Parathyroid adenoma (tissue), 2 donors: ENCODE measurements around the gene BMP7.

Experiments
- H2AFZ ChIP-seq: fragments of 300-600 bp; sonication (generic); one replicate; pipeline ENCODE4 v1.7.0; 2017; ENCODE audit warnings: antibody characterized with exemption, mild to moderate bottlenecking
- H3K27ac ChIP-seq: fragments of 300-600 bp; sonication (generic); one replicate; pipeline ENCODE4 v1.7.0; 2017
- H3K27me3 ChIP-seq: fragments of 300-600 bp; sonication (generic); one replicate; pipeline ENCODE4 v1.7.0; 2017; ENCODE audit warnings: low read length; ENCODE audit not compliant: control insufficient read depth, insufficient read depth
- H3K36me3 ChIP-seq: fragments of 300-600 bp; sonication (generic); one replicate; pipeline ENCODE4 v1.7.0; 2017; ENCODE audit warnings: low read length; ENCODE audit not compliant: control insufficient read depth, insufficient read depth
- H3K4me1 ChIP-seq: fragments of 300-600 bp; sonication (generic); one replicate; pipeline ENCODE4 v1.7.0; 2017; ENCODE audit warnings: control low read depth
- H3K4me2 ChIP-seq: fragments of 300-600 bp; sonication (generic); one replicate; pipeline ENCODE4 v1.7.0; 2017; ENCODE audit warnings: low read length
- H3K4me3 ChIP-seq: fragments of 300-600 bp; sonication (generic); one replicate; pipeline ENCODE4 v1.7.0; 2017; ENCODE audit warnings: low read depth, low read length
- H3K79me2 ChIP-seq: fragments of 300-600 bp; sonication (generic); one replicate; pipeline ENCODE4 v1.7.0; 2017; ENCODE audit warnings: control low read depth
- H3K9ac ChIP-seq: fragments of 300-600 bp; sonication (generic); one replicate; pipeline ENCODE4 v1.7.0; 2017; ENCODE audit warnings: mild to moderate bottlenecking
- H3K9me3 ChIP-seq: fragments of 300-600 bp; sonication (generic); one replicate; pipeline ENCODE4 v1.7.0; 2017; ENCODE audit warnings: low read length; ENCODE audit not compliant: control insufficient read depth
- TF ChIP-seq, protein P1 (sequence below): fragments of 300-600 bp; sonication (generic); IDR thresholded peaks from one replicate; pipeline ENCODE4 v1.7.0; 2017; ENCODE audit warnings: antibody characterized with exemption, mild to moderate bottlenecking
- donor health status: primary hyperparathyroidism.

BMP7 gene

DNA sequence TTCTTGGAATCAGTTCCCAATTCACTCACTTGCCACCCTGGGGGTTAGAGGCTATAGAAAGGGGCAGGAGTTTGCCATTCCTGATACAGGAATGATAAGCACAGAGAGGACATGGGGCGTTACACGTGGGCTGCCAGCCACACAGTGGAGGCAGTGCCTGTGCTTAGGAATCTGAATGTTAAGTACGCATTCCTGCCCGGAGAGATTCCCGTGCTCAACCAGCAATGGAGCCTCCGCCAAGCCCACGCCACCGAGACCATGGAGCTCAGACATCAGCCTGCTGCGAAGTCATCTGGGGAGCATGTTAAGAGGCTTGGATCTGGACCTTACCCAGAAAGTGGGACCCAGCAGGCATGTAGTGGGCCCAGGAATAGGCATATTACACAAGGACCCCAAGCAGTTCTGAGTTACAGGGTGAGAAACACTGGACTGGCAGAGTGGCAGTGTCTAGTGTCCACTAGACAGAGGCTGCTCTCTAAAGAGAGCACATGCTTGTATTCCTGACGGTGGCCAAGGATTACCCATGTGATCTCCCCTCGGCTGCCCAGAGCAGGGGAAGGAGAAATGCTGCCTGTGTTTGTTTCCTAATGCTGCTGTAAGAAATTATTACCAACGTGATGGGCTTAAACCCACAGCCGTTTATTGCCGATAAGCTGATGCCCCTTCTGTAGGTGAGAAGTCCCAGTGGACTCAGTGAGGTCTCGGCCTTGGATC lies 138.2 kb downstream of the BMP7 start:
- no peaks in the 10 kb centered on the region for H3K27me3 ChIP-seq
- no peak overlapping the region for H3K4me3 ChIP-seq
- no peak overlapping the region for H3K9ac ChIP-seq
- H3K4me1 ChIP-seq: no peaks in the 10 kb centered on the region
- no peaks in the 10 kb centered on the region for H3K36me3 ChIP-seq
- TF ChIP-seq, protein P1, sequence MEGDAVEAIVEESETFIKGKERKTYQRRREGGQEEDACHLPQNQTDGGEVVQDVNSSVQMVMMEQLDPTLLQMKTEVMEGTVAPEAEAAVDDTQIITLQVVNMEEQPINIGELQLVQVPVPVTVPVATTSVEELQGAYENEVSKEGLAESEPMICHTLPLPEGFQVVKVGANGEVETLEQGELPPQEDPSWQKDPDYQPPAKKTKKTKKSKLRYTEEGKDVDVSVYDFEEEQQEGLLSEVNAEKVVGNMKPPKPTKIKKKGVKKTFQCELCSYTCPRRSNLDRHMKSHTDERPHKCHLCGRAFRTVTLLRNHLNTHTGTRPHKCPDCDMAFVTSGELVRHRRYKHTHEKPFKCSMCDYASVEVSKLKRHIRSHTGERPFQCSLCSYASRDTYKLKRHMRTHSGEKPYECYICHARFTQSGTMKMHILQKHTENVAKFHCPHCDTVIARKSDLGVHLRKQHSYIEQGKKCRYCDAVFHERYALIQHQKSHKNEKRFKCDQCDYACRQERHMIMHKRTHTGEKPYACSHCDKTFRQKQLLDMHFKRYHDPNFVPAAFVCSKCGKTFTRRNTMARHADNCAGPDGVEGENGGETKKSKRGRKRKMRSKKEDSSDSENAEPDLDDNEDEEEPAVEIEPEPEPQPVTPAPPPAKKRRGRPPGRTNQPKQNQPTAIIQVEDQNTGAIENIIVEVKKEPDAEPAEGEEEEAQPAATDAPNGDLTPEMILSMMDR: no peak
- H3K4me2 ChIP-seq: no peak overlapping the region
- H3K79me2 ChIP-seq: no peaks in the 10 kb centered on the region
- no peaks in the 10 kb centered on the region for H3K9me3 ChIP-seq
- no peak overlapping the region for H2AFZ ChIP-seq
- no peak overlapping the region for H3K27ac ChIP-seq

GRCh38 chr20:57126481-57127092 lies 139.9 kb downstream of the BMP7 start:
- Histone ChIP-seq H3K4me3 (no peak overlapping the region), H3K27ac (no peak overlapping the region), H3K27me3 (no peaks in the 10 kb centered on the region), H3K4me1 (no peaks in the 10 kb centered on the region), H3K4me2 (no peak overlapping the region), H2AFZ (no peak overlapping the region), H3K36me3 (no peaks in the 10 kb centered on the region), H3K9ac (no peak overlapping the region), H3K9me3 (no peaks in the 10 kb centered on the region), H3K79me2 (no peaks in the 10 kb centered on the region)
- TF ChIP-seq, protein P1: no peak

DNA sequence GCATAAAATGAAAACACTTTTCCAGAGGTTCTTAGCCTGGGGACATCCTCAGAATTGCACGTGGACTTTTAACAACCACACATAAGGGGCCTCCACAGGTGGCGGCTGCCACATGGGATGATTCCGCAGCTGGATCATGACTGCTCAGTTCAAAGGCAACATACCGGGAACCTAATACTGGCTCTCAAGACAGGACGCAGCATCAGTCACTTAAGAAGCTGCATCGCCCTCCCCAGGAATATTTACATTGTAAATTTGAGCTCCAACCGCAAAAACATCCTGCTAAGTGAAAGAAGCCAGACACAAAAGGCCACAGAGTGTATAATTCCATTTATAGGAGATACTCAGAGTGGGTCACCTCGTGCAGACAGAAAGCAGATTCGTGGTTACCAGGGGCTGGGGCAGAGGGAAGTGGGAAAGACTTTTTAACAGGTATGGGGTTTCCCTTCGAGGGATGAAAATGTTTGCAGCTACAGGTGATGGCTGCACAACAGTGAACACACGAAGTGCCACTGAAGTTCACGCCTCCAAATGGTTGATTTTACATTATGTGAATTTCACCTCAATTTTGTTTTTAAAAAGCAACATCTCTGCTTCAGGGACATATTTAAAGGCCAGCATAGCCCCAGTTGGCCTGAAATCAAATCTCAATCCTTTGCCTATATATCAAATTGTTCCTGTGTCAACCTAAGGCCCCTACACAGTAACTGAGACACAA lies 141.5 kb downstream of the BMP7 start:
- TF ChIP-seq, protein P1: no peak
- H3K27ac ChIP-seq: no peak overlapping the region

GRCh38 chr20:57124366-57124765 lies 142.1 kb downstream of the BMP7 start:
- H3K79me2 ChIP-seq: no peaks in the 10 kb centered on the region
- no peak overlapping the region for H2AFZ ChIP-seq
- no peak overlapping the region for H3K27ac ChIP-seq
- no peaks in the 10 kb centered on the region for H3K27me3 ChIP-seq
- H3K36me3 ChIP-seq: no peaks in the 10 kb centered on the region
- no peaks in the 10 kb centered on the region for H3K4me1 ChIP-seq
- H3K4me3 ChIP-seq: no peak overlapping the region
- TF ChIP-seq, protein P1: no peak
- no peaks in the 10 kb centered on the region for H3K9me3 ChIP-seq
- no peak overlapping the region for H3K4me2 ChIP-seq
- H3K9ac ChIP-seq: no peak overlapping the region

More for the DNA sequence above, 141.5 kb downstream of the BMP7 start:
- H3K79me2 ChIP-seq: no peaks in the 10 kb centered on the region
- no peaks in the 10 kb centered on the region for H3K36me3 ChIP-seq
- no peak overlapping the region for H3K9ac ChIP-seq
- no peaks in the 10 kb centered on the region for H3K27me3 ChIP-seq
- H3K4me1 ChIP-seq: no peaks in the 10 kb centered on the region
- no peak overlapping the region for H2AFZ ChIP-seq
- H3K9me3 ChIP-seq: no peaks in the 10 kb centered on the region
- no peak overlapping the region for H3K4me3 ChIP-seq
- no peak overlapping the region for H3K4me2 ChIP-seq
